Mesendoderm (in vitro differentiated cells): ENCODE data around the gene TWSG1.

Experiments
- DNase-seq: peaks from one replicate; pipeline ENCODE4 v3.0.0; 2013
- H2AK5ac ChIP-seq: 2 replicates; pipeline ENCODE4 v1.6.1; 2013; ENCODE audit warnings: low read length, inconsistent platforms
- H2BK120ac ChIP-seq: 2 replicates; pipeline ENCODE4 v1.6.1; 2013; ENCODE audit warnings: low read depth, mild to moderate bottlenecking, low read length, moderate library complexity, mixed read lengths
- H2BK15ac ChIP-seq: replicated peaks from 2 replicates; pipeline ENCODE4 v1.6.1; 2013; ENCODE audit warnings: low read depth, mild to moderate bottlenecking, moderate library complexity
- H2BK5ac ChIP-seq: 2 replicates; pipeline ENCODE4 v1.6.1; 2013; ENCODE audit warnings: low read length, inconsistent platforms
- H3K18ac ChIP-seq: 2 replicates; pipeline ENCODE4 v1.6.1; 2013; ENCODE audit warnings: mild to moderate bottlenecking, low read length, mixed read lengths
- H3K23ac ChIP-seq: one replicate; pipeline ENCODE4 v1.6.1; 2013; ENCODE audit warnings: low read length
- H3K27ac ChIP-seq: 2 replicates; pipeline ENCODE4 v1.5.1; 2013; ENCODE audit warnings: low read depth, mild to moderate bottlenecking, inconsistent platforms, low read length, moderate library complexity
- H3K27me3 ChIP-seq: 2 replicates; pipeline ENCODE4 v1.6.1; 2013; ENCODE audit warnings: low read length, control low read depth, mild to moderate bottlenecking, inconsistent platforms; ENCODE audit not compliant: insufficient read depth, poor library complexity
- H3K36me3 ChIP-seq: 2 replicates; pipeline ENCODE4 v1.6.1; 2013; ENCODE audit warnings: low read length, inconsistent platforms; ENCODE audit not compliant: control insufficient read depth, insufficient read depth
- H3K4ac ChIP-seq: one replicate; pipeline ENCODE4 v1.6.1; 2013; ENCODE audit warnings: low read depth, mild to moderate bottlenecking, low read length, moderate library complexity
- H3K4me1 ChIP-seq: 2 replicates; pipeline ENCODE4 v1.6.1; 2013; ENCODE audit warnings: low read depth, low read length, inconsistent platforms; ENCODE audit not compliant: control insufficient read depth
- H3K4me2 ChIP-seq: 2 replicates; pipeline ENCODE4 v1.6.1; 2013; ENCODE audit warnings: low read length
- H3K4me3 ChIP-seq: 2 replicates; pipeline ENCODE4 v1.5.1; 2013; ENCODE audit warnings: mild to moderate bottlenecking, low read length
- H3K56ac ChIP-seq: one replicate; pipeline ENCODE4 v1.6.1; 2013; ENCODE audit warnings: low read length
- H3K79me1 ChIP-seq: 2 replicates; pipeline ENCODE4 v1.6.1; 2013; ENCODE audit warnings: low read length, inconsistent platforms
- H3K79me2 ChIP-seq: 2 replicates; pipeline ENCODE4 v1.6.1; 2013; ENCODE audit warnings: mild to moderate bottlenecking, low read length; ENCODE audit not compliant: control insufficient read depth, insufficient read depth
- H3K9ac ChIP-seq: 2 replicates; pipeline ENCODE4 v1.6.1; 2013; ENCODE audit warnings: low read length, inconsistent platforms
- H4K5ac ChIP-seq: one replicate; pipeline ENCODE4 v1.6.1; 2013; ENCODE audit warnings: low read length
- H4K8ac ChIP-seq: one replicate; pipeline ENCODE4 v1.6.1; 2013; ENCODE audit warnings: low read depth, mild to moderate bottlenecking, control low read depth, low read length, moderate library complexity
- WGBS: extraction: QIAGEN DNeasy Blood & Tissue Kit; methylation state at CpG from one replicate; pipeline ENCODE4 v1.1.7; 2013; ENCODE audit warnings: low lambda C conversion rate, missing lambda C conversion rate; ENCODE audit not compliant: insufficient coverage; ENCODE audit errors: extremely low coverage; 5-methylcytosine and 5-hydroxymethylcytosine counted together

TWSG1 gene

GRCh38 chr18:9434122-9434701, 99.6 kb downstream of the TWSG1 start:
- Histone ChIP-seq H4K5ac (no peak overlapping the region), H3K23ac (no peak overlapping the region), H3K79me2 (no peaks in the 10 kb centered on the region), H3K18ac (peak overlapping the region; percentile 33), H3K4me3 (no peak overlapping the region), H3K79me1 (no peaks in the 10 kb centered on the region), H2BK120ac (no peak overlapping the region), H3K56ac (peak overlapping the region; percentile 52), H3K4ac (no peak overlapping the region), H3K27me3 (no peaks in the 10 kb centered on the region), H3K4me1 (no peaks in the 10 kb centered on the region), H3K9ac (peak overlapping the region; percentile 16), H2BK15ac (no peak overlapping the region), H4K8ac (no peak overlapping the region), H3K27ac (no peak overlapping the region), H2BK5ac (no peak overlapping the region), H2AK5ac (no peak overlapping the region), H3K4me2 (no peak overlapping the region), H3K36me3 (no peaks in the 10 kb centered on the region)
- DNase-seq: peak; percentile 32
- no CpG with 5 or more reads among the region's 18 CpGs for WGBS

DNA sequence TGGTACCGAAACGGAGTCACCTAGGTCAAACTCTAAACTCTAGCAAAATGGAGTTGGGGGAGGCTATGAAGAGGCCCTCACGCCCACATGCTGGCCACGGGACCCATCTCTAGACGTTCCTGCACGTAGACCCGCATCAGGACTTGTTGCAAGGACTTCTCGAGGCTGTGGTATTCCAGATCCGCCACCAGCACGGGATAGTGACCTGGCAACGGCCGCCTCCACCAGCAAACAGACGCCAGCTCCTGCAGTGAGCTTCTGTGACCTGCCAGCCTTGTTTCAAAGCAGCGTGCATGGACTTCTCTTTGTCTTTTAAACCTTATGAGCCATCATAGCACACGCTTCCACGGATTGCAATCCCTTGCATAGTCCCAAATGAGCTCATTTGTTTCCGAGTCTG, 100.5 kb downstream of the TWSG1 start:
- WGBS: no CpG with 5 or more reads among the region's 17 CpGs
- Histone ChIP-seq H3K79me1 (no peaks in the 10 kb centered on the region), H2BK15ac (no peak overlapping the region)

DNA sequence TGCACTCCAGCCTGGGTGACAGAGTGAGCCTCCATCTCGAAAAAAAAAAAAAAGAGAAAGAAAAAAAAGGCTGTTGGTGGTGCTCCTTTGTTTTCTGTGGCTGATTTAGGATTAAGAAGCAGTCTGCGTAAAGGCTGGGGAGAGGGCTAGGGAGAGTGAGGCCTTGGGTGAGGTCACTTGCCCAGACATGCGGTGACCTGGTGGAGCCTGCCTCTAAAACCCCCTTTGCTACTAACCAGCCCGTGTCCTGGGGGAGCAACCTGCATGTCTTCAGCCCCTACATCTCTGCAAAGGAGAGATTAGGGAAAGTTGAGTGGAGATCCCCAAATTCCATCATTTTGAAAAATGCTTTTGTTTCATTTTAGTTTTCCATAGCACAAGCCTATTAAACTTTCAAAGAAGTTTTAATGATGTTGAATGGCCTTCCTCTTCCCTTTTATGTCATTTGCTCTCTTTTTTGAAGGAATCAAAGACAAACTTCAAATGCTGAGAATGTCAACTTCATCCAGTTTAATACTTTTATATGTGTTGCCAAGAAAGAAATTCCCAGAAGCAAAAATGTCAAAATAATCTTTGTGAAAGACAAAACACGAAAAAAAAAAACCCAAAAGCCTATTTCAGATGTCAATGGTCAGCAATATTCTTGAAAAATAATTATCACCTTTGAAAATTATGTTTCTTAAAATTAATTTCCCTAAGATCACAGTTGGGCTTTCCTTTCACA, 101.8 kb downstream of the TWSG1 start:
- Histone ChIP-seq H3K18ac (peak overlapping the region; percentile 53), H3K27me3 (no peaks in the 10 kb centered on the region), H3K4me2 (no peak overlapping the region), H3K36me3 (no peaks in the 10 kb centered on the region), H3K79me1 (no peaks in the 10 kb centered on the region), H2BK15ac (no peak overlapping the region), H3K4me3 (no peak overlapping the region), H3K9ac (no peak overlapping the region), H4K8ac (no peak overlapping the region), H3K4ac (no peak overlapping the region), H3K27ac (no peak overlapping the region), H3K79me2 (no peaks in the 10 kb centered on the region), H2AK5ac (no peak overlapping the region), H4K5ac (no peak overlapping the region), H3K4me1 (no peaks in the 10 kb centered on the region), H2BK5ac (no peak overlapping the region), H2BK120ac (no peak overlapping the region), H3K23ac (no peak overlapping the region), H3K56ac (no peak overlapping the region)
- no peak for DNase-seq
- WGBS: no CpG with 5 or more reads among the region's 5 CpGs

More for the DNA sequence above, 100.5 kb downstream of the TWSG1 start:
- H3K27ac ChIP-seq: no peak overlapping the region
- H3K4me2 ChIP-seq: no peak overlapping the region
- H3K56ac ChIP-seq: no peak overlapping the region
- no peak overlapping the region for H3K23ac ChIP-seq
- no peak overlapping the region for H2BK5ac ChIP-seq
- no peak overlapping the region for H3K18ac ChIP-seq
- H3K36me3 ChIP-seq: no peaks in the 10 kb centered on the region
- DNase-seq: no peak
- H2BK120ac ChIP-seq: no peak overlapping the region
- no peak overlapping the region for H4K8ac ChIP-seq
- no peak overlapping the region for H3K9ac ChIP-seq
- no peaks in the 10 kb centered on the region for H3K4me1 ChIP-seq
- no peak overlapping the region for H3K4me3 ChIP-seq
- no peak overlapping the region for H3K4ac ChIP-seq
- H3K79me2 ChIP-seq: no peaks in the 10 kb centered on the region
- no peak overlapping the region for H2AK5ac ChIP-seq
- no peaks in the 10 kb centered on the region for H3K27me3 ChIP-seq
- no peak overlapping the region for H4K5ac ChIP-seq

GRCh38 chr18:9437021-9437437, 102.5 kb downstream of the TWSG1 start:
- Histone ChIP-seq H2BK5ac (no peak overlapping the region), H3K23ac (no peak overlapping the region), H3K79me2 (no peaks in the 10 kb centered on the region), H3K36me3 (no peaks in the 10 kb centered on the region), H3K9ac (no peak overlapping the region), H2BK120ac (no peak overlapping the region), H3K27ac (no peak overlapping the region), H3K4me1 (no peaks in the 10 kb centered on the region), H3K27me3 (no peaks in the 10 kb centered on the region), H3K4me2 (no peak overlapping the region), H3K4ac (no peak overlapping the region), H2AK5ac (no peak overlapping the region), H3K56ac (no peak overlapping the region), H4K8ac (no peak overlapping the region), H4K5ac (no peak overlapping the region), H2BK15ac (no peak overlapping the region), H3K79me1 (no peaks in the 10 kb centered on the region), H3K18ac (no peak overlapping the region), H3K4me3 (no peak overlapping the region)
- DNase-seq: no peak
- WGBS: no CpG with 5 or more reads among the region's 5 CpGs

- H3K4ac ChIP-seq: no peak overlapping the region
- H3K4me2 ChIP-seq: no peak overlapping the region
- H2BK5ac ChIP-seq: no peak overlapping the region
- H2AK5ac ChIP-seq: no peak overlapping the region
- no peak overlapping the region for H4K8ac ChIP-seq
- H3K9ac ChIP-seq: no peak overlapping the region
- H3K36me3 ChIP-seq: no peaks in the 10 kb centered on the region
- H3K79me1 ChIP-seq: no peaks in the 10 kb centered on the region
- no peaks in the 10 kb centered on the region for H3K4me1 ChIP-seq
- H4K5ac ChIP-seq: no peak overlapping the region
- H2BK120ac ChIP-seq: no peak overlapping the region
- H3K56ac ChIP-seq: no peak overlapping the region
- H3K18ac ChIP-seq: no peak overlapping the region
- H2BK15ac ChIP-seq: no peak overlapping the region
- no peaks in the 10 kb centered on the region for H3K27me3 ChIP-seq
- H3K4me3 ChIP-seq: no peak overlapping the region
- no peak overlapping the region for H3K27ac ChIP-seq
- DNase-seq: no peak
- WGBS: no CpG with 5 or more reads among the region's 4 CpGs
- H3K23ac ChIP-seq: no peak overlapping the region
- no peaks in the 10 kb centered on the region for H3K79me2 ChIP-seq
Measured at GRCh38 chr18:9437672-9438071, 103.1 kb downstream of the TWSG1 start.
